D341Med (cell line): ENCODE data around the gene UGT2B15.
"Not testable (repeated sequence)": the region's sequence is repeated elsewhere in the genome, so short reads cannot be mapped to it uniquely, and the experiment has no call there.

Experiments
- DNase-seq: peaks from one replicate; pipeline ENCODE4 v3.0.0; 2012; ENCODE audit warnings: low spot score

Gene UGT2B15

GRCh38 chr4:68670479-68670939 is at the start of gene UGT2B15:
UGT2B15 (minus strand) TSS chr4:68670652; CDS start chr4:68670618, 34 bp downstream.
- DNase-seq: not testable (repeated sequence)

- no peak for DNase-seq
Measured at GRCh38 chr4:68719075-68719473, 48.6 kb upstream of the UGT2B15 start.

DNA sequence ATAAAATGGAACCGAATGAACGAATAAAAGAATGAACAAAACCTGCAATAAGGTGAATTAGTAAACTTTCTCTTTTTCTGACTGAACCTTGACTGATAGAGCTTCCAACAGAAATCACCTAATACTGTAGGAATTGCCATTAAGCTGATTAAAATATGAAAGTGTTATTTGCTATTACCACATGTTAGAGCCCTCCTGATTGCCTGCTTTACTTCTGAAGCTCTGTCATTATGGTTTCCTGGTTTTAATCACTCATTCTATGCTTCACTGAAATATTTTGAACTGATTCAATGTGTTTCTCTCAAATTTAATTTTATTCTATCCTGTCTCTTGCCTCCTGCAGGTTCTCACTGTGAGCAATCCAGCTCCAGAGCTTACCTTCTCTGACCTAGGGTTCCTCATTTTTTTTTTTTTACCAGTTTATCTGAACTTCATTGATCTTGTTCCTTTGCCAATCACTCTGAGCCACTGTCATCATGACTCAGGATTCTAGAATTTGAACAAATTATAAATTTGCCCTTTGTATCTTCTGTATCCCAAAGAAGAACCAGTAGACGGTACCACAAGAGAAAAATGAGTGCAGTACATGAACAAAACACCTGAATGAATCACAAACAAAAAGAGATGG is 48.1 kb upstream of the UGT2B15 start:
- no peak for DNase-seq

- no peak for DNase-seq
Measured at GRCh38 chr4:68717999-68718398, 47.5 kb upstream of the UGT2B15 start.

DNA sequence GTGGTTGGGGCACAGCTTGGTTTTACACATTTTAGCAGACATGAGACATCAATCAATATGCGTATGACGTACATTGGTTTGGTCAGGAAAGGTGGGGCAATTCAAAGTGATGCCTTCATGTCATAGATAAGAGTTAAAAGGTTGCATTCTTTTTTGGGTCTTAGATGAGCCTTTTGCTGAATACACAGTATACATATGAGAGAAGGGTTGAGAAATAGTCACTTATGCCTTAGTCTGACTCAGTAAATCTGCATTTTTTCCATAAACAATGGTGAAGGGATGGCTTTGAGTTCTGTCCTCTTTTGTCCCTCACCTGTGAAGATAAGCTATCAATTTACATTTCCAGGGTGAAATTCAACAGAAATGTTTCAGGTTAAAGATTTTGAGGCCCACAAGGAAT is 43.9 kb upstream of the UGT2B15 start:
- DNase-seq: no peak

- DNase-seq: no peak
Measured at GRCh38 chr4:68712207-68712606, 41.8 kb upstream of the UGT2B15 start.

- DNase-seq: no peak
Measured at GRCh38 chr4:68708566-68708965, 38.1 kb upstream of the UGT2B15 start.

GRCh38 chr4:68703168-68703567 is 32.7 kb upstream of the UGT2B15 start:
- not testable (repeated sequence) for DNase-seq

GRCh38 chr4:68700152-68700551 is 29.7 kb upstream of the UGT2B15 start:
- DNase-seq: no peak

DNA sequence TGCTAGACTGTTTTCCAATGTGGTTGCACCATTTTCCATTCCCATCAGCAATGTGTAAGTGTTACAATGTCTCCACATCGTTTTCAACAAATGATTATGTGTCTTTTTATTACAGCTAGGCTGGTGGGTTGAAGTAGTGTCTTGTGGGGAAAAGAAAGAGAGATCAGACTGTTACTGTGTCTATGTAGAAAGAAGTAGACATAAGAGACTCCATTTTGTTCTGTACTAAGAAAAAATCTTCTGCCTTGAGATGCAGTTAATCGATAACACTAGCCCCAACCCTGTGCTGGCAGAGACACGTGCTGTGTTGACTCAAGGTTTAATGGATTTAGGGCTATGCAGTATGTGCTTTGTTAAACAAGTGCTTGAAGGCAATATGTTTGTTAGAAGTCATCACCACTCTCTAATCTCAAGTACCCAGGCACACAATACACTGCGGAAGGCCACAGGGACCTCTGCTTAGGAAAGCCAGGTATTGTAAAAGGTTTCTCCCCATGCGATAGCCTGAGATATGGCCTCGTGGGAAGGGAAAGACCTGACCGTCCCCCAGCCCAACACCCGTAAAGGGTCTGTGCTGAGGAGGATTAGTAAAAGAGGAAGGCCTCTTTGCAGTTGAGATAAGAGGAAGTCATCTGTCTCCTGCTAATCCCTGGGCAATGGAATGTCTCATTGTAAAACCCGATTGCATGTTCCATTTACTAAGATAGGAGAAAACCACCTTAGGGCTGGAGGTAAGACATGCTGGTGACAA is 23.0 kb upstream of the UGT2B15 start:
- no peak for DNase-seq

GRCh38 chr4:68691186-68691585 is 20.7 kb upstream of the UGT2B15 start:
- DNase-seq: no peak

GRCh38 chr4:68683034-68683433 is 12.6 kb upstream of the UGT2B15 start:
- DNase-seq: no peak

- not testable (repeated sequence) for DNase-seq
Measured at GRCh38 chr4:68681298-68681697, 10.8 kb upstream of the UGT2B15 start.

- no peak for DNase-seq
Measured at GRCh38 chr4:68673143-68673542, 2.7 kb upstream of the UGT2B15 start.

- not testable (repeated sequence) for DNase-seq
Measured at GRCh38 chr4:68671217-68671616, 765 bp upstream of the UGT2B15 start.

DNA sequence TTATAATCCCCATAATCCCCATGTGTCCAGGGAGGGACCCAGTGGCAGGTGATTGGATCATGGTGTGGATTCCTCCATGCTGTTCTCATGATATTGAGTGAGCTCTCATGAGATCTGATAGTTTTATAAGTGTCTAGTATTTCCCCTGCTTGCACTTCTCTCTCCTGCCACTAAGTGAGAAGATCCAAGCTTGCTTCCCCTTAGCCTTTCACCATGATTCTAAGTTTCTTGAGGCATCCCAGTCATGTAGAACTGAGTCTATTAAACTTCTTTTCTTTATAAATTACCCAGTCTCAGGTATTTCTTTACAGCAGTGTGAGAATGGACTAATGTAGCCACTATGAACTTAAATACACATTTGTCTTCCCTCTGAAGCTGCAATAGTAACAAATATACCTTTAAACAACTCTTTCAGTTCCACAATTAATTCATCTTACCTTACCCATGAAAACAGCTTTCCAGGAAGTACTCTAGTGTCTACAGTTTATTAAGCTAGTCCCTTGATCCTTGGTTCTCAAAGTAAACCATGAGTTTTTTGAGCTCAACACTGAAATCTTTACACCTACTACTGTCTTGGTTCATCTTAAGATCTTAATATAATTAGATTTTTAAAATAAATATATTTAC is 1.8 kb downstream of the UGT2B15 start:
- not testable (repeated sequence) for DNase-seq

- DNase-seq: not testable (repeated sequence)
Measured at GRCh38 chr4:68667551-68667950, 2.9 kb downstream of the UGT2B15 start.

- not testable (repeated sequence) for DNase-seq
Measured at GRCh38 chr4:68664721-68665120, 5.7 kb downstream of the UGT2B15 start.

GRCh38 chr4:68662836-68663574 is 7.4 kb downstream of the UGT2B15 start:
- DNase-seq: not testable (repeated sequence)

GRCh38 chr4:68658672-68659071 is 11.8 kb downstream of the UGT2B15 start:
- no peak for DNase-seq

GRCh38 chr4:68657022-68657594 is 13.3 kb downstream of the UGT2B15 start:
- DNase-seq: not testable (repeated sequence)

- not testable (repeated sequence) for DNase-seq
Measured at GRCh38 chr4:68656445-68656973, 13.9 kb downstream of the UGT2B15 start.
